BE2C (cell line): Measurements from ENCODE around the gene ACSM2B.
"Not testable (repeated sequence)": the region's sequence is repeated elsewhere in the genome, so short reads cannot be mapped to it uniquely, and the experiment has no call there.

Experiments
- DNase-seq: peaks from one replicate; pipeline ENCODE4 v3.0.0-alpha.2; 2020
- H3K27me3 ChIP-seq: fragments of 250-450 bp; sonication (Bioruptor Pico); 2 replicates; pipeline ENCODE4 v1.5.1; 2020; ENCODE audit warnings: mild to moderate bottlenecking
- H3K36me3 ChIP-seq: fragments of 250-450 bp; sonication (Bioruptor Pico); 2 replicates; pipeline ENCODE4 v1.5.1; 2020; ENCODE audit warnings: mild to moderate bottlenecking
- H3K4me1 ChIP-seq: fragments of 250-450 bp; sonication (Bioruptor Pico); 2 replicates; pipeline ENCODE4 v1.5.1; 2020
- H3K4me3 ChIP-seq: 2 replicates; pipeline ENCODE4 v1.5.1; 2011; ENCODE audit warnings: low read depth, low read length
- H3K9me3 ChIP-seq: fragments of 250-450 bp; sonication (Bioruptor Pico); 2 replicates; pipeline ENCODE4 v1.5.1; 2020
- TF ChIP-seq, protein P1 (sequence below): IDR thresholded peaks from 2 replicates; pipeline ENCODE4 v1.5.1; 2012; ENCODE audit warnings: mild to moderate bottlenecking, low read depth, low read length

Gene ACSM2B

DNA sequence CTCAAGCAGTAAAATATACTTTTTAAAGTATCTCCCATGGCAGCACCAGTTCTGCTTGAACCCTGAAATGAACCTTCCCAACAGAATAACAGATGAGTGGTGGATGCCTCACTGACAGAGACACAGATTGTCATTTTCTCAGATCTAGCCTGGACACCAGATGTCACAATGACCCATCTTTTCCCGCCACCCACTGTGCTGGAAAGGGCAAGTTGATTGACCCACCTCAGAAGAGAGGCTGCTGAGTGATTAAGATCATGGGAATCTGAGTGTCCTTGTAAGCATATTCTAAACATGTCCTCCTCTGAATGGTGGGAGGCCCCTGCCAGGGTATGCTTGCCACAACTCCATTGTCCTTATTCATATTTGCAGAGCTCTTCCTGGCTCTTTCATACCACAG, 29.2 kb downstream of the ACSM2B start:
- H3K9me3 ChIP-seq, H3K4me1 ChIP-seq, H3K4me3 ChIP-seq, DNase-seq, H3K27me3 ChIP-seq, H3K36me3 ChIP-seq: not testable (repeated sequence)

- DNase-seq, H3K27me3 ChIP-seq, H3K4me1 ChIP-seq, H3K4me3 ChIP-seq, H3K9me3 ChIP-seq, H3K36me3 ChIP-seq: not testable (repeated sequence)
Measured at GRCh38 chr16:20546278-20546853, 29.8 kb downstream of the ACSM2B start.

GRCh38 chr16:20540603-20541316, 35.4 kb downstream of the ACSM2B start:
- H3K9me3 ChIP-seq, DNase-seq, H3K4me3 ChIP-seq, H3K27me3 ChIP-seq, H3K4me1 ChIP-seq, H3K36me3 ChIP-seq: not testable (repeated sequence)

GRCh38 chr16:20538687-20539086, 37.5 kb downstream of the ACSM2B start:
- Histone ChIP-seq H3K4me3 (no peak overlapping the region), H3K4me1 (no peaks in the 10 kb centered on the region), H3K36me3 (no peaks in the 10 kb centered on the region), H3K9me3 (no peaks in the 10 kb centered on the region), H3K27me3 (no peaks in the 10 kb centered on the region)
- no peak for DNase-seq
- TF ChIP-seq, protein P1, sequence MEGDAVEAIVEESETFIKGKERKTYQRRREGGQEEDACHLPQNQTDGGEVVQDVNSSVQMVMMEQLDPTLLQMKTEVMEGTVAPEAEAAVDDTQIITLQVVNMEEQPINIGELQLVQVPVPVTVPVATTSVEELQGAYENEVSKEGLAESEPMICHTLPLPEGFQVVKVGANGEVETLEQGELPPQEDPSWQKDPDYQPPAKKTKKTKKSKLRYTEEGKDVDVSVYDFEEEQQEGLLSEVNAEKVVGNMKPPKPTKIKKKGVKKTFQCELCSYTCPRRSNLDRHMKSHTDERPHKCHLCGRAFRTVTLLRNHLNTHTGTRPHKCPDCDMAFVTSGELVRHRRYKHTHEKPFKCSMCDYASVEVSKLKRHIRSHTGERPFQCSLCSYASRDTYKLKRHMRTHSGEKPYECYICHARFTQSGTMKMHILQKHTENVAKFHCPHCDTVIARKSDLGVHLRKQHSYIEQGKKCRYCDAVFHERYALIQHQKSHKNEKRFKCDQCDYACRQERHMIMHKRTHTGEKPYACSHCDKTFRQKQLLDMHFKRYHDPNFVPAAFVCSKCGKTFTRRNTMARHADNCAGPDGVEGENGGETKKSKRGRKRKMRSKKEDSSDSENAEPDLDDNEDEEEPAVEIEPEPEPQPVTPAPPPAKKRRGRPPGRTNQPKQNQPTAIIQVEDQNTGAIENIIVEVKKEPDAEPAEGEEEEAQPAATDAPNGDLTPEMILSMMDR = no peak

- Histone ChIP-seq H3K27me3 (no peaks in the 10 kb centered on the region), H3K4me3 (no peak overlapping the region), H3K4me1 (no peaks in the 10 kb centered on the region), H3K36me3 (no peaks in the 10 kb centered on the region), H3K9me3 (no peaks in the 10 kb centered on the region)
- TF ChIP-seq, protein P1 = no peak
- no peak for DNase-seq
Measured at GRCh38 chr16:20538181-20538580, 38.0 kb downstream of the ACSM2B start.

DNA sequence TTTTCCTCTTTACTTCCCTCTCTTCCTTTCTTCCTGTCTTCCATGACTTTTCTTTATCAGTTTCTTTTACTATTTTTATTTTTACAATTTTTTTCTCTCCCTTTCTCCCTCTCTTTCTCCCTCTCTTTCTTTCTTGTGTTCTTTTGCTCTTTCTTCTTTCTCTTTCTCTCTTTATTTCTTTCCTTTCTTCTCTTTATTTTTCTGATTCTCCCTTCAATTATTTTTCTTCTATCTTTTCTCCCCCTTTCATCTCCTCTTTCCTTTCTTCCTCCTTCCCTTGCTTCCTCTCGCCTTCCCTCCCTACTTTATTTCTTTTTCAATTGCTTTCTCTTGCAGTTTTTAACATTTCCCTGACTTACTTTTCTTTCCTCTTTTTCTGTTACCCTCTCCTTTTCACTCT, 39.5 kb downstream of the ACSM2B start:
- not testable (repeated sequence) for H3K9me3 ChIP-seq, H3K4me3 ChIP-seq, H3K27me3 ChIP-seq, DNase-seq, H3K4me1 ChIP-seq, H3K36me3 ChIP-seq

DNA sequence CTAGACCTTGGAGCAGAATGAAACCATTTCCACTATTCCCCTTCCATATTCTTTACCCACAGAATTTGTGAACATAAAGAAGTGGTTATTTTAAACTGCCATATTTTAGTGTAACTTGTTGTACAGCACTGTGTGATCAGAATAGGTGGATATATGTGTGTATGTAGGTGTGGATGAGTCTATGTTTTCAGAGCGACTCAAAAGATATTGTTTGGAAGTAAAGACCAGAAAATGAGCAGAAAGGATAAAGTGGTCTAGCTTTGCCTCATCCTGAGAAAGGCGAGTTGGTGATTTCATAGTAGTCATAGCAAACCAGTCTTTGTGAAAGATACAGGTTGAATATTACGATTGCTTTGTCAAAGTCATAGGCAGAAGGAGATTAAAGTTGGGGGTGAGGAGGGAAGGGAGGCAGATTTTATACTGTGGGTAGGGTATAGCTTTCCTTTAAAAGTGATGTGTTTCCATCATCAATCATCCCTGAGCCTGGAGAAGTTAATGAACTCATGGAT, 43.8 kb downstream of the ACSM2B start:
- H3K4me1 ChIP-seq, H3K4me3 ChIP-seq, H3K36me3 ChIP-seq, H3K27me3 ChIP-seq, H3K9me3 ChIP-seq, DNase-seq: not testable (repeated sequence)

GRCh38 chr16:20531795-20532194, 44.4 kb downstream of the ACSM2B start:
- not testable (repeated sequence) for DNase-seq, H3K36me3 ChIP-seq, H3K9me3 ChIP-seq, H3K4me1 ChIP-seq, H3K27me3 ChIP-seq, H3K4me3 ChIP-seq

DNA sequence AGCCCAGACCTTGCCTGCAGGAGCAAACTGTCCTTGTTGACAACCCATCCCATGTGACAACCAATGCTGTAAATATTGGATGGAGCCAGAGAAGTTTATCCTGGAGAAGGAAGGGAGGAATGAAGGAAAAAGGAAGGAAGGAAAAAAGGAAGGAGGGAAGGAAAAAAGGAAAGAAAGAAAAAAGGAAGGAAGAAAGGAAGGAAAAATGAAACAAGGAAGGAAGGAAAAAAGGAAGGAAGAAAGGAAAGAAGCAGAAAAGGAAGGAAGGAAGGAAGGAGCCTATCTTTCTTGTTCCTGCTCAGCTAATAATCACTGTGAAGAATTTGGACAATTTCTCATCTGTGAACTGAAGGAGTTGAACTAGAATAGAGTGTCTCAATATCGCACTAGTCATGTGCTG, 56.1 kb downstream of the ACSM2B start:
- Histone ChIP-seq H3K4me1 (no peaks in the 10 kb centered on the region), H3K36me3 (no peaks in the 10 kb centered on the region), H3K4me3 (no peak overlapping the region), H3K27me3 (no peaks in the 10 kb centered on the region), H3K9me3 (no peaks in the 10 kb centered on the region; the same call in 1 of the 2 replicates)
- TF ChIP-seq, protein P1 = no peak
- no peak for DNase-seq
